Endothelial cell of umbilical vein (primary cell): ENCODE data around the gene MUC22. TPM values are rescaled to one million over a fixed set of nuclear protein-coding genes. Genes with fewer than 3 reads are reported as not detected.

Experiments used
- BruUV-seq: library from RNA; stranded (reverse); fragments of 400-500 nt; replicated peaks from 2 replicates; lab custom pipeline; 2021; lab: Mats Ljungman, UMichigan
- CTCF ChIA-PET: fragments of 300-600, 350-600 bp; sonication (Branson Sonifier 250); formaldehyde crosslinking; loops from one replicate; lab custom pipeline; 2021; ENCODE audit warnings: antibody characterized with exemption, inconsistent platforms; lab: Charles Lee
- POLR2A ChIA-PET: fragments of 300-600, 350-600 bp; sonication (Branson Sonifier 250); formaldehyde crosslinking; loops from one replicate; lab custom pipeline; 2021; ENCODE audit warnings: antibody characterized with exemption, inconsistent platforms; lab: Charles Lee
- DNase-seq: peaks from one replicate; pipeline ENCODE4 v3.0.0-alpha.2; 2011; ENCODE audit warnings: low read depth, low spot score
- FAIRE-seq: peaks from 2 replicates; lab custom pipeline; 2011; peaks lifted over from hg19 to GRCh38; lab: Jason Lieb, UNC
- H2AFZ ChIP-seq: 2 replicates; pipeline ENCODE4 v1.6.0; 2012; ENCODE audit warnings: low read depth, low read length, control low read depth, inconsistent platforms
- H3K27ac ChIP-seq: 2 replicates; pipeline ENCODE4 v1.5.1; 2011; ENCODE audit warnings: low read depth, mild to moderate bottlenecking, control low read depth, low read length, moderate library complexity; ENCODE audit not compliant: insufficient read depth
- H3K27me3 ChIP-seq, 2 experiments: 2 replicates each; pipeline versions ENCODE4 v1.6.0 to v1.6.1; 2011; ENCODE audit warnings: low read length in 2 of 2, mixed read lengths in 1 of 2; ENCODE audit not compliant: control insufficient read depth in 2 of 2, insufficient read depth in 2 of 2
- H3K36me3 ChIP-seq, 2 experiments: 2 replicates in 1 of 2; 3 replicates in 1 of 2; pipeline ENCODE4 v1.5.1; 2011; ENCODE audit warnings: low read length in 2 of 2, mild to moderate bottlenecking in 1 of 2, moderate library complexity in 1 of 2; ENCODE audit not compliant: control insufficient read depth in 2 of 2, insufficient read depth in 2 of 2; ENCODE audit errors: extremely low read depth in 1 of 2
- H3K4me1 ChIP-seq: 3 replicates; pipeline ENCODE4 v1.5.1; 2011; ENCODE audit warnings: mild to moderate bottlenecking, low read length; ENCODE audit not compliant: control insufficient read depth, insufficient read depth; ENCODE audit errors: extremely low read depth
- H3K4me2 ChIP-seq: 2 replicates; pipeline ENCODE4 v1.6.1; 2011; ENCODE audit warnings: low read length, control low read depth, mixed read lengths; ENCODE audit not compliant: insufficient read depth
- H3K4me3 ChIP-seq, 3 experiments: fragments of 200-600 bp in 1 of 3; sonication (generic), shearing (Covaris generic) in 1 of 3; replicated peaks in 1 of 3; 2 replicates each; pipeline ENCODE4 v1.5.1; 2011 to 2016; ENCODE audit warnings: control low read depth in 3 of 3, low read length in 3 of 3, mild to moderate bottlenecking in 2 of 3, inconsistent platforms in 1 of 3, low read depth in 1 of 3, moderate library complexity in 1 of 3; ENCODE audit not compliant: insufficient read depth in 1 of 3
- H3K79me2 ChIP-seq: 2 replicates; pipeline ENCODE4 v1.6.0; 2012; ENCODE audit warnings: low read length, inconsistent platforms; ENCODE audit not compliant: control insufficient read depth, insufficient read depth
- H3K9ac ChIP-seq: replicated peaks from 2 replicates; pipeline ENCODE3; 2011; ENCODE audit warnings: low read length, control low read depth; ENCODE audit not compliant: insufficient read depth; ENCODE audit errors: extremely low read depth
- H3K9me1 ChIP-seq: replicated peaks from 3 replicates; pipeline ENCODE4 v1.6.0; 2011; ENCODE audit warnings: mild to moderate bottlenecking, low read length; ENCODE audit not compliant: control insufficient read depth, insufficient read depth; ENCODE audit errors: extremely low read depth
- H3K9me3 ChIP-seq: replicated peaks from 2 replicates; pipeline ENCODE4 v1.5.1; 2012; ENCODE audit warnings: low read length, inconsistent platforms; ENCODE audit not compliant: control insufficient read depth, insufficient read depth
- H4K20me1 ChIP-seq: replicated peaks from 2 replicates; pipeline ENCODE3; 2011; ENCODE audit warnings: mild to moderate bottlenecking, low read length; ENCODE audit not compliant: control insufficient read depth, insufficient read depth; ENCODE audit errors: extremely low read depth
- EZH2 ChIP-seq: IDR thresholded peaks from 2 replicates; pipeline ENCODE4 v1.6.1; 2012; ENCODE audit warnings: borderline replicate concordance, low read depth, mild to moderate bottlenecking, moderate library complexity, low read length, inconsistent platforms; ENCODE audit not compliant: severe bottlenecking
- FOS ChIP-seq: IDR thresholded peaks from 2 replicates; pipeline ENCODE4 v1.6.1; 2011; ENCODE audit warnings: mild to moderate bottlenecking, low read length, moderate library complexity, borderline replicate concordance; ENCODE audit not compliant: insufficient read depth
- GATA2 ChIP-seq: IDR thresholded peaks from 2 replicates; pipeline ENCODE4 v1.7.0; 2011; ENCODE audit warnings: low read depth, mild to moderate bottlenecking, moderate library complexity, mixed read lengths, low read length; ENCODE audit not compliant: insufficient read length, insufficient read depth
- JUN ChIP-seq: IDR thresholded peaks from 2 replicates; pipeline ENCODE4 v1.6.1; 2011; ENCODE audit warnings: borderline replicate concordance, low read depth; ENCODE audit not compliant: insufficient read length, insufficient read depth
- MYC ChIP-seq: IDR thresholded peaks from one replicate; pipeline ENCODE4 v1.6.1; 2011; ENCODE audit warnings: mild to moderate bottlenecking, low read depth, low read length
- POLR2A ChIP-seq: IDR thresholded peaks from 2 replicates; pipeline ENCODE4 v1.6.1; 2012; ENCODE audit warnings: low read depth, mild to moderate bottlenecking, control low read depth, low read length
- POLR2AphosphoS5 ChIP-seq: IDR thresholded peaks from 2 replicates; pipeline ENCODE4 v1.6.1; 2012; ENCODE audit warnings: low read depth, mild to moderate bottlenecking, control low read depth, low read length, moderate library complexity; ENCODE audit not compliant: insufficient read depth
- dilution Hi-C: fragments of 300-500 bp; cut with MboI; formaldehyde crosslinking; loops from one replicate; pipeline ENCODE4 v1.15.0; 2019; ENCODE audit warnings: low sequenced_read_pairs; ENCODE audit not compliant: extremely low pct_ligation_motif_present
- intact Hi-C: fragments of 100-400 bp; cut with micrococcal nuclease; formaldehyde crosslinking; loops from one replicate; pipeline ENCODE4 v1.10.0; 2022
- polyA plus RNA-seq, 4 experiments: library from polyadenylated mRNA; depleted of rRNA in 3 of 4; stranded (reverse) in 3 of 4; unstranded in 1 of 4; fragments of >200 nt; gene quantifications; 2 replicates each; pipeline versions ENCODE4 v1.2.1 to v1.2.3, GENCODE V29; 2011 to 2012; ENCODE audit warnings: missing spikeins in 1 of 4
- total RNA-seq: library from RNA; stranded (reverse); gene quantifications from 2 replicates; pipeline ENCODE4 v1.2.3, GENCODE V29; 2021
- TF ChIP-seq, protein P1 (sequence below), 2 donors: IDR thresholded peaks; 1 replicate in 1 of 2; 2 replicates in 1 of 2; pipeline ENCODE4 v1.5.1; 2011; ENCODE audit warnings: low read length in 2 of 2, mild to moderate bottlenecking in 2 of 2, moderate library complexity in 2 of 2, control low read depth in 1 of 2, inconsistent platforms in 1 of 2, low read depth in 1 of 2; ENCODE audit not compliant: insufficient read depth in 1 of 2; ENCODE audit errors: extremely low read depth in 1 of 2
- TF ChIP-seq, protein P2 (sequence below): IDR thresholded peaks from 2 replicates; pipeline ENCODE4 v1.6.1; 2011; ENCODE audit not compliant: insufficient read depth, insufficient read length

The MUC22 gene
- total and polyA plus RNA-seq, 2 donors (not counting 3 experiments of a cell fraction or from before 2014, with no cell fraction given) = not detected

DNA sequence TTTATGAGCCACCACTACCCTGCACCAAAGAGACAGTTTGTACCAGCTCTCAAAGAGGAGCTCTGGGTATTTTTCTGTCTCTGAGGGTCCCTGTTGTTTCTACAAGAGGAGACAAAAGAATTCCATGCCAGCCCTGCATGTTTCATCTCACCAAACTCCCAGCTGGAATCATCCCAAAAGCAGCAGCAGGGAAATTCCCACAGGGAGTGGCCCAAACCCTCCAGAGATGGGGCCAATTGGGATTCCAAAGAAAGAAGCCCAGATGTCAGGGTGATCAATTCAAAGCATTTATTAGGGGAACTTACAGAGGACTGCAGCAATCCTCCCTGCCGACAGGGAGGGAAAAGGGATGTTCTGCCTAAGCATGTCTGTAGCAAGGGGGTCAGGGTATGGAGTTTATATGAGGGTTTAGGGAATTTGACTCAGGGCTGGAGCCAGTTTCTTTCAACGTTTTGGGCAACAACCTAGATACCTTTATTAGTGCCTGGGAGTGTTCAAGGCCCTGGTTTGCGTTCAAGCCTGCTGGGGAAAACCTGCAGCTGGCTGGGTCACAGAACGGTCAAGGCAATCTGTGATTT is 47.2 kb downstream of the MUC22 start:
- Histone ChIP-seq H3K36me3 (no peaks in the 10 kb centered on the region), H4K20me1 (no peaks in the 10 kb centered on the region), H2AFZ (no peak overlapping the region), H3K27me3 (peaks cover 9 to 11% of the 10 kb centered on the region in 2 experiments), H3K27ac (no peak overlapping the region), H3K79me2 (no peaks in the 10 kb centered on the region), H3K4me3 (no peak overlapping the region), H3K4me1 (no peaks in the 10 kb centered on the region), H3K4me2 (no peak overlapping the region), H3K9me1 (no peaks in the 10 kb centered on the region), H3K9ac (no peak overlapping the region), H3K9me3 (no peaks in the 10 kb centered on the region)
- ChIA-PET POLR2A (no interaction called here), CTCF (interaction anchor here (1.0 to 1.4 kb wide), 2 partner anchors 8 to 13 kb away, joined by 3 to 4 read pairs; no protein-coding TSS in a partner anchor)
- TF ChIP-seq, protein P1, sequence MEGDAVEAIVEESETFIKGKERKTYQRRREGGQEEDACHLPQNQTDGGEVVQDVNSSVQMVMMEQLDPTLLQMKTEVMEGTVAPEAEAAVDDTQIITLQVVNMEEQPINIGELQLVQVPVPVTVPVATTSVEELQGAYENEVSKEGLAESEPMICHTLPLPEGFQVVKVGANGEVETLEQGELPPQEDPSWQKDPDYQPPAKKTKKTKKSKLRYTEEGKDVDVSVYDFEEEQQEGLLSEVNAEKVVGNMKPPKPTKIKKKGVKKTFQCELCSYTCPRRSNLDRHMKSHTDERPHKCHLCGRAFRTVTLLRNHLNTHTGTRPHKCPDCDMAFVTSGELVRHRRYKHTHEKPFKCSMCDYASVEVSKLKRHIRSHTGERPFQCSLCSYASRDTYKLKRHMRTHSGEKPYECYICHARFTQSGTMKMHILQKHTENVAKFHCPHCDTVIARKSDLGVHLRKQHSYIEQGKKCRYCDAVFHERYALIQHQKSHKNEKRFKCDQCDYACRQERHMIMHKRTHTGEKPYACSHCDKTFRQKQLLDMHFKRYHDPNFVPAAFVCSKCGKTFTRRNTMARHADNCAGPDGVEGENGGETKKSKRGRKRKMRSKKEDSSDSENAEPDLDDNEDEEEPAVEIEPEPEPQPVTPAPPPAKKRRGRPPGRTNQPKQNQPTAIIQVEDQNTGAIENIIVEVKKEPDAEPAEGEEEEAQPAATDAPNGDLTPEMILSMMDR (IDR thresholded peaks at IDR 0.05; ENCODE audit: extremely low read depth in 1 of 2, insufficient read depth in 1 of 2, low read depth in 1 of 2, low read length in 2 of 2) = no peak
- TF ChIP-seq GATA2 (no peak), POLR2AphosphoS5 (no peak), JUN (no peak), FOS (no peak), EZH2 (no peak), MYC (no peak), POLR2A (no peak)
- TF ChIP-seq, protein P2, sequence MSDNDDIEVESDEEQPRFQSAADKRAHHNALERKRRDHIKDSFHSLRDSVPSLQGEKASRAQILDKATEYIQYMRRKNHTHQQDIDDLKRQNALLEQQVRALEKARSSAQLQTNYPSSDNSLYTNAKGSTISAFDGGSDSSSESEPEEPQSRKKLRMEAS = no peak
- intact Hi-C loops (loop anchor here (1.0 kb wide), 1 partner anchor 12 kb away; no protein-coding TSS in a partner anchor), dilution Hi-C loops (no loop called here)
- no peak for FAIRE-seq
- no peak for DNase-seq
- no TSS peak for BruUV-seq
